Mesenchymal stem cell (in vitro differentiated cells and primary cell): Measurements from ENCODE around the gene VPS11.

Experiments
- DNase-seq: peaks from one replicate; pipeline ENCODE4 v3.0.0-alpha.2; 2013
- H2AFZ ChIP-seq: one replicate; pipeline ENCODE4 v1.6.1; 2013; ENCODE audit warnings: low read depth, mild to moderate bottlenecking, control low read depth, inconsistent platforms, low read length, moderate library complexity
- H2AK5ac ChIP-seq: 2 replicates; pipeline ENCODE4 v1.6.1; 2013; ENCODE audit warnings: low read length, moderate library complexity, mild to moderate bottlenecking, inconsistent platforms; ENCODE audit not compliant: severe bottlenecking
- H2BK120ac ChIP-seq: one replicate; pipeline ENCODE4 v1.6.1; 2013; ENCODE audit warnings: low read depth, mild to moderate bottlenecking, inconsistent platforms, low read length, moderate library complexity
- H2BK12ac ChIP-seq, 2 experiments: one replicate each; pipeline ENCODE4 v1.6.1; 2013; ENCODE audit warnings: inconsistent platforms in 2 of 2, low read length in 2 of 2, mild to moderate bottlenecking in 2 of 2, moderate library complexity in 2 of 2, control low read depth in 1 of 2
- H2BK15ac ChIP-seq: one replicate; pipeline ENCODE4 v1.6.1; 2013; ENCODE audit warnings: mild to moderate bottlenecking, low read depth, inconsistent platforms; ENCODE audit not compliant: poor library complexity, severe bottlenecking
- H2BK5ac ChIP-seq: 2 replicates; pipeline ENCODE4 v1.6.1; 2013; ENCODE audit warnings: low read depth, mild to moderate bottlenecking, low read length, control low read depth, inconsistent platforms; ENCODE audit not compliant: poor library complexity, severe bottlenecking
- H3K14ac ChIP-seq, 2 experiments: one replicate each; pipeline ENCODE4 v1.6.1; 2013; ENCODE audit warnings: inconsistent platforms in 2 of 2, low read length in 2 of 2, control low read depth in 1 of 2, mild to moderate bottlenecking in 1 of 2, moderate library complexity in 1 of 2
- H3K18ac ChIP-seq, 2 experiments: one replicate each; pipeline ENCODE4 v1.6.1; 2013; ENCODE audit warnings: inconsistent platforms in 2 of 2, low read length in 2 of 2, control low read depth in 1 of 2, low read depth in 1 of 2, mild to moderate bottlenecking in 1 of 2
- H3K23ac ChIP-seq, 2 experiments: one replicate each; pipeline ENCODE4 v1.6.1; 2013; ENCODE audit warnings: inconsistent platforms in 2 of 2, low read length in 2 of 2, mild to moderate bottlenecking in 2 of 2, moderate library complexity in 2 of 2, control low read depth in 1 of 2
- H3K27ac ChIP-seq: 2 replicates; pipeline ENCODE4 v1.5.1; 2013; ENCODE audit warnings: mild to moderate bottlenecking, moderate library complexity, low read length, control low read depth, inconsistent platforms; ENCODE audit not compliant: poor library complexity, severe bottlenecking
- H3K27me3 ChIP-seq, 2 experiments: 2 replicates each; pipeline versions ENCODE4 v1.6.1 to v1.7.0; 2013; ENCODE audit warnings: low read length in 2 of 2, mild to moderate bottlenecking in 2 of 2, moderate library complexity in 2 of 2, control low read depth in 1 of 2, inconsistent platforms in 1 of 2; ENCODE audit not compliant: control insufficient read depth in 1 of 2, insufficient read depth in 1 of 2
- H3K36me3 ChIP-seq, 2 experiments: 2 replicates each; pipeline versions ENCODE4 v1.6.1 to v1.7.0; 2013; ENCODE audit warnings: low read length in 2 of 2, control low read depth in 1 of 2, inconsistent platforms in 1 of 2, low read depth in 1 of 2, mild to moderate bottlenecking in 1 of 2; ENCODE audit not compliant: insufficient read depth in 2 of 2, control insufficient read depth in 1 of 2
- H3K4ac ChIP-seq, 2 experiments: one replicate each; pipeline ENCODE4 v1.6.1; 2013; ENCODE audit warnings: inconsistent platforms in 2 of 2, low read length in 2 of 2, mild to moderate bottlenecking in 2 of 2, moderate library complexity in 2 of 2, control low read depth in 1 of 2, low read depth in 1 of 2
- H3K4me1 ChIP-seq: 2 replicates; pipeline ENCODE4 v1.6.1; 2013; ENCODE audit warnings: low read depth, low read length, control low read depth; ENCODE audit not compliant: control insufficient read depth, insufficient read depth
- H3K4me2 ChIP-seq: 2 replicates; pipeline ENCODE4 v1.6.1; 2013; ENCODE audit warnings: low read length, mild to moderate bottlenecking, inconsistent platforms; ENCODE audit not compliant: poor library complexity, severe bottlenecking
- H3K4me3 ChIP-seq, 2 experiments: 2 replicates each; pipeline versions ENCODE4 v1.5.1 to v1.7.0; 2013; ENCODE audit warnings: low read length in 2 of 2, mild to moderate bottlenecking in 2 of 2, control low read depth in 1 of 2, low read depth in 1 of 2; ENCODE audit not compliant: insufficient read depth in 1 of 2
- H3K79me1 ChIP-seq: replicated peaks from 2 replicates; pipeline ENCODE4 v1.6.1; 2013; ENCODE audit warnings: mild to moderate bottlenecking, control low read depth, low read length, inconsistent platforms; ENCODE audit not compliant: poor library complexity, severe bottlenecking
- H3K9ac ChIP-seq: 2 replicates; pipeline ENCODE4 v1.7.0; 2013; ENCODE audit warnings: mild to moderate bottlenecking, low read length, moderate library complexity
- H3K9me3 ChIP-seq: 2 replicates; pipeline ENCODE4 v1.7.0; 2013; ENCODE audit warnings: mild to moderate bottlenecking, low read length; ENCODE audit not compliant: control insufficient read depth
- H4K8ac ChIP-seq: one replicate; pipeline ENCODE4 v1.6.1; 2013; ENCODE audit warnings: inconsistent platforms, mild to moderate bottlenecking, low read length, moderate library complexity
- H4K91ac ChIP-seq: one replicate; pipeline ENCODE4 v1.6.1; 2013; ENCODE audit warnings: mild to moderate bottlenecking, low read length, inconsistent platforms
- WGBS: methylation state at CpG from one replicate; pipeline ENCODE4 v1.1.7; 2013; ENCODE audit warnings: mixed read lengths; 5-methylcytosine and 5-hydroxymethylcytosine counted together

VPS11 gene

GRCh38 chr11:119095066-119095880 is 27.7 kb downstream of the VPS11 start:
- peak overlapping the region; percentile 85 to 94 for H3K4me3 ChIP-seq
- H4K8ac ChIP-seq: peak overlapping the region; percentile 33
- H3K27me3 ChIP-seq: no peaks in the 10 kb centered on the region
- H3K14ac ChIP-seq: peak overlapping the region in 1 of 2 experiments; percentile 98
- no peak overlapping the region for H2BK15ac ChIP-seq
- H3K4me1 ChIP-seq: peaks cover 16% of the 10 kb centered on the region
- H3K9me3 ChIP-seq: no peaks in the 10 kb centered on the region
- peak overlapping the region in 1 of 2 experiments; percentile 95 for H3K23ac ChIP-seq
- peak; percentile 100 for DNase-seq
- no peak overlapping the region for H2BK120ac ChIP-seq
- H3K4me2 ChIP-seq: peak overlapping the region; percentile 96
- no peak overlapping the region for H2AFZ ChIP-seq
- H3K36me3 ChIP-seq: peaks cover 33 to 61% of the 10 kb centered on the region in 2 experiments
- H2BK5ac ChIP-seq: no peak overlapping the region
- H2BK12ac ChIP-seq: peak overlapping the region in 1 of 2 experiments; percentile 56
- H3K79me1 ChIP-seq: peaks cover 12% of the 10 kb centered on the region
- H3K18ac ChIP-seq: peak overlapping the region; percentile 80 to 85
- H3K9ac ChIP-seq: peak overlapping the region; percentile 89
- whole genome bisulfite sequencing: under 1% methylated on average over 76 of the region's 79 CpGs
- peak overlapping the region; percentile 78 for H4K91ac ChIP-seq
- H2AK5ac ChIP-seq: no peak overlapping the region
- peak overlapping the region; percentile 86 to 90 for H3K4ac ChIP-seq
- H3K27ac ChIP-seq: peak overlapping the region; percentile 55

- Histone ChIP-seq H3K79me1 (peaks cover 21% of the 10 kb centered on the region), H2AK5ac (no peak overlapping the region), H3K23ac (no peak overlapping the region), H4K91ac (no peak overlapping the region), H3K4me2 (no peak overlapping the region), H3K4ac (no peak overlapping the region), H3K9ac (peak overlapping the region; percentile 95), H3K36me3 (peaks cover 15 to 33% of the 10 kb centered on the region in 2 experiments), H2BK120ac (no peak overlapping the region), H2BK15ac (no peak overlapping the region), H4K8ac (no peak overlapping the region), H3K9me3 (no peaks in the 10 kb centered on the region), H3K14ac (no peak overlapping the region), H3K4me1 (peaks cover 13% of the 10 kb centered on the region), H3K27ac (no peak overlapping the region), H2BK12ac (no peak overlapping the region), H2AFZ (no peak overlapping the region), H3K27me3 (no peaks in the 10 kb centered on the region), H2BK5ac (no peak overlapping the region), H3K4me3 (peak overlapping the region in 1 of 2 experiments; percentile 95), H3K18ac (no peak overlapping the region)
- WGBS: 99% methylated on average over 4 of the region's 6 CpGs
- no peak for DNase-seq
Measured at GRCh38 chr11:119099711-119100110, 32.1 kb downstream of the VPS11 start.

- peak overlapping the region; percentile 0 for H2BK15ac ChIP-seq
- no peak overlapping the region for H2BK120ac ChIP-seq
- H3K9me3 ChIP-seq: no peaks in the 10 kb centered on the region
- no peak overlapping the region for H2BK12ac ChIP-seq
- peak overlapping the region in 1 of 2 experiments; percentile 12 for H3K4ac ChIP-seq
- H2AK5ac ChIP-seq: no peak overlapping the region
- no peak overlapping the region for H2BK5ac ChIP-seq
- H2AFZ ChIP-seq: no peak overlapping the region
- H3K18ac ChIP-seq: no peak overlapping the region
- no peak overlapping the region for H3K23ac ChIP-seq
- DNase-seq: peak; percentile 64
- WGBS: 50% methylated on average over 11 of the region's 11 CpGs
- peaks cover 13% of the 10 kb centered on the region for H3K4me1 ChIP-seq
- H3K27me3 ChIP-seq: no peaks in the 10 kb centered on the region
- H3K14ac ChIP-seq: peak overlapping the region in 1 of 2 experiments; percentile 5
- H3K4me3 ChIP-seq: peak overlapping the region; percentile 65 to 95
- H3K79me1 ChIP-seq: peaks cover 21% of the 10 kb centered on the region
- no peak overlapping the region for H4K91ac ChIP-seq
- no peak overlapping the region for H3K27ac ChIP-seq
- H3K36me3 ChIP-seq: peaks cover 15 to 33% of the 10 kb centered on the region in 2 experiments
- peak overlapping the region; percentile 79 for H3K4me2 ChIP-seq
- peak overlapping the region; percentile 95 for H3K9ac ChIP-seq
- peak overlapping the region; percentile 89 for H4K8ac ChIP-seq
Measured at GRCh38 chr11:119100246-119100970, 32.8 kb downstream of the VPS11 start.
